Endothelial cell of umbilical vein (primary cell): ENCODE data around the gene TBCE. TPM values are rescaled to one million over a fixed set of nuclear protein-coding genes. Genes with fewer than 3 reads are reported as not detected.
A peak's percentile ranks its signal among the peaks of the same experiment; 100 is the strongest.

ENCODE experiments used
- BruUV-seq: library from RNA; stranded (reverse); fragments of 400-500 nt; replicated peaks from 2 replicates; lab custom pipeline; 2021; lab: Mats Ljungman, UMichigan
- CTCF ChIA-PET: fragments of 300-600, 350-600 bp; sonication (Branson Sonifier 250); formaldehyde crosslinking; loops from one replicate; lab custom pipeline; 2021; ENCODE audit warnings: antibody characterized with exemption, inconsistent platforms; lab: Charles Lee
- POLR2A ChIA-PET: fragments of 300-600, 350-600 bp; sonication (Branson Sonifier 250); formaldehyde crosslinking; loops from one replicate; lab custom pipeline; 2021; ENCODE audit warnings: antibody characterized with exemption, inconsistent platforms; lab: Charles Lee
- DNase-seq: peaks from one replicate; pipeline ENCODE4 v3.0.0-alpha.2; 2011; ENCODE audit warnings: low read depth, low spot score
- FAIRE-seq: peaks from 2 replicates; lab custom pipeline; 2011; peaks lifted over from hg19 to GRCh38; lab: Jason Lieb, UNC
- H2AFZ ChIP-seq: 2 replicates; pipeline ENCODE4 v1.6.0; 2012; ENCODE audit warnings: low read depth, low read length, control low read depth, inconsistent platforms
- H3K27ac ChIP-seq: 2 replicates; pipeline ENCODE4 v1.5.1; 2011; ENCODE audit warnings: low read depth, mild to moderate bottlenecking, control low read depth, low read length, moderate library complexity; ENCODE audit not compliant: insufficient read depth
- H3K27me3 ChIP-seq, 2 experiments: 2 replicates each; pipeline versions ENCODE4 v1.6.0 to v1.6.1; 2011; ENCODE audit warnings: low read length in 2 of 2, mixed read lengths in 1 of 2; ENCODE audit not compliant: control insufficient read depth in 2 of 2, insufficient read depth in 2 of 2
- H3K36me3 ChIP-seq, 2 experiments: 2 replicates in 1 of 2; 3 replicates in 1 of 2; pipeline ENCODE4 v1.5.1; 2011; ENCODE audit warnings: low read length in 2 of 2, mild to moderate bottlenecking in 1 of 2, moderate library complexity in 1 of 2; ENCODE audit not compliant: control insufficient read depth in 2 of 2, insufficient read depth in 2 of 2; ENCODE audit errors: extremely low read depth in 1 of 2
- H3K4me1 ChIP-seq: 3 replicates; pipeline ENCODE4 v1.5.1; 2011; ENCODE audit warnings: mild to moderate bottlenecking, low read length; ENCODE audit not compliant: control insufficient read depth, insufficient read depth; ENCODE audit errors: extremely low read depth
- H3K4me2 ChIP-seq: 2 replicates; pipeline ENCODE4 v1.6.1; 2011; ENCODE audit warnings: low read length, control low read depth, mixed read lengths; ENCODE audit not compliant: insufficient read depth
- H3K4me3 ChIP-seq, 3 experiments: fragments of 200-600 bp in 1 of 3; sonication (generic), shearing (Covaris generic) in 1 of 3; replicated peaks in 1 of 3; 2 replicates each; pipeline ENCODE4 v1.5.1; 2011 to 2016; ENCODE audit warnings: control low read depth in 3 of 3, low read length in 3 of 3, mild to moderate bottlenecking in 2 of 3, inconsistent platforms in 1 of 3, low read depth in 1 of 3, moderate library complexity in 1 of 3; ENCODE audit not compliant: insufficient read depth in 1 of 3
- H3K79me2 ChIP-seq: 2 replicates; pipeline ENCODE4 v1.6.0; 2012; ENCODE audit warnings: low read length, inconsistent platforms; ENCODE audit not compliant: control insufficient read depth, insufficient read depth
- H3K9ac ChIP-seq: replicated peaks from 2 replicates; pipeline ENCODE3; 2011; ENCODE audit warnings: low read length, control low read depth; ENCODE audit not compliant: insufficient read depth; ENCODE audit errors: extremely low read depth
- H3K9me1 ChIP-seq: replicated peaks from 3 replicates; pipeline ENCODE4 v1.6.0; 2011; ENCODE audit warnings: mild to moderate bottlenecking, low read length; ENCODE audit not compliant: control insufficient read depth, insufficient read depth; ENCODE audit errors: extremely low read depth
- H3K9me3 ChIP-seq: replicated peaks from 2 replicates; pipeline ENCODE4 v1.5.1; 2012; ENCODE audit warnings: low read length, inconsistent platforms; ENCODE audit not compliant: control insufficient read depth, insufficient read depth
- H4K20me1 ChIP-seq: replicated peaks from 2 replicates; pipeline ENCODE3; 2011; ENCODE audit warnings: mild to moderate bottlenecking, low read length; ENCODE audit not compliant: control insufficient read depth, insufficient read depth; ENCODE audit errors: extremely low read depth
- EZH2 ChIP-seq: IDR thresholded peaks from 2 replicates; pipeline ENCODE4 v1.6.1; 2012; ENCODE audit warnings: borderline replicate concordance, low read depth, mild to moderate bottlenecking, moderate library complexity, low read length, inconsistent platforms; ENCODE audit not compliant: severe bottlenecking
- FOS ChIP-seq: IDR thresholded peaks from 2 replicates; pipeline ENCODE4 v1.6.1; 2011; ENCODE audit warnings: mild to moderate bottlenecking, low read length, moderate library complexity, borderline replicate concordance; ENCODE audit not compliant: insufficient read depth
- GATA2 ChIP-seq: IDR thresholded peaks from 2 replicates; pipeline ENCODE4 v1.7.0; 2011; ENCODE audit warnings: low read depth, mild to moderate bottlenecking, moderate library complexity, mixed read lengths, low read length; ENCODE audit not compliant: insufficient read length, insufficient read depth
- JUN ChIP-seq: IDR thresholded peaks from 2 replicates; pipeline ENCODE4 v1.6.1; 2011; ENCODE audit warnings: borderline replicate concordance, low read depth; ENCODE audit not compliant: insufficient read length, insufficient read depth
- MYC ChIP-seq: IDR thresholded peaks from one replicate; pipeline ENCODE4 v1.6.1; 2011; ENCODE audit warnings: mild to moderate bottlenecking, low read depth, low read length
- POLR2A ChIP-seq: IDR thresholded peaks from 2 replicates; pipeline ENCODE4 v1.6.1; 2012; ENCODE audit warnings: low read depth, mild to moderate bottlenecking, control low read depth, low read length
- POLR2AphosphoS5 ChIP-seq: IDR thresholded peaks from 2 replicates; pipeline ENCODE4 v1.6.1; 2012; ENCODE audit warnings: low read depth, mild to moderate bottlenecking, control low read depth, low read length, moderate library complexity; ENCODE audit not compliant: insufficient read depth
- dilution Hi-C: fragments of 300-500 bp; cut with MboI; formaldehyde crosslinking; loops from one replicate; pipeline ENCODE4 v1.15.0; 2019; ENCODE audit warnings: low sequenced_read_pairs; ENCODE audit not compliant: extremely low pct_ligation_motif_present
- intact Hi-C: fragments of 100-400 bp; cut with micrococcal nuclease; formaldehyde crosslinking; loops from one replicate; pipeline ENCODE4 v1.10.0; 2022
- polyA plus RNA-seq, 4 experiments: library from polyadenylated mRNA; depleted of rRNA in 3 of 4; stranded (reverse) in 3 of 4; unstranded in 1 of 4; fragments of >200 nt; gene quantifications; 2 replicates each; pipeline versions ENCODE4 v1.2.1 to v1.2.3, GENCODE V29; 2011 to 2012; ENCODE audit warnings: missing spikeins in 1 of 4
- total RNA-seq: library from RNA; stranded (reverse); gene quantifications from 2 replicates; pipeline ENCODE4 v1.2.3, GENCODE V29; 2021
- TF ChIP-seq, protein P1 (sequence below), 2 donors: IDR thresholded peaks; 1 replicate in 1 of 2; 2 replicates in 1 of 2; pipeline ENCODE4 v1.5.1; 2011; ENCODE audit warnings: low read length in 2 of 2, mild to moderate bottlenecking in 2 of 2, moderate library complexity in 2 of 2, control low read depth in 1 of 2, inconsistent platforms in 1 of 2, low read depth in 1 of 2; ENCODE audit not compliant: insufficient read depth in 1 of 2; ENCODE audit errors: extremely low read depth in 1 of 2
- TF ChIP-seq, protein P2 (sequence below): IDR thresholded peaks from 2 replicates; pipeline ENCODE4 v1.6.1; 2011; ENCODE audit not compliant: insufficient read depth, insufficient read length

Gene TBCE
- total and polyA plus RNA-seq, 2 donors (not counting 3 experiments of a cell fraction or from before 2014, with no cell fraction given): 13.7 to 32.6 TPM

DNA sequence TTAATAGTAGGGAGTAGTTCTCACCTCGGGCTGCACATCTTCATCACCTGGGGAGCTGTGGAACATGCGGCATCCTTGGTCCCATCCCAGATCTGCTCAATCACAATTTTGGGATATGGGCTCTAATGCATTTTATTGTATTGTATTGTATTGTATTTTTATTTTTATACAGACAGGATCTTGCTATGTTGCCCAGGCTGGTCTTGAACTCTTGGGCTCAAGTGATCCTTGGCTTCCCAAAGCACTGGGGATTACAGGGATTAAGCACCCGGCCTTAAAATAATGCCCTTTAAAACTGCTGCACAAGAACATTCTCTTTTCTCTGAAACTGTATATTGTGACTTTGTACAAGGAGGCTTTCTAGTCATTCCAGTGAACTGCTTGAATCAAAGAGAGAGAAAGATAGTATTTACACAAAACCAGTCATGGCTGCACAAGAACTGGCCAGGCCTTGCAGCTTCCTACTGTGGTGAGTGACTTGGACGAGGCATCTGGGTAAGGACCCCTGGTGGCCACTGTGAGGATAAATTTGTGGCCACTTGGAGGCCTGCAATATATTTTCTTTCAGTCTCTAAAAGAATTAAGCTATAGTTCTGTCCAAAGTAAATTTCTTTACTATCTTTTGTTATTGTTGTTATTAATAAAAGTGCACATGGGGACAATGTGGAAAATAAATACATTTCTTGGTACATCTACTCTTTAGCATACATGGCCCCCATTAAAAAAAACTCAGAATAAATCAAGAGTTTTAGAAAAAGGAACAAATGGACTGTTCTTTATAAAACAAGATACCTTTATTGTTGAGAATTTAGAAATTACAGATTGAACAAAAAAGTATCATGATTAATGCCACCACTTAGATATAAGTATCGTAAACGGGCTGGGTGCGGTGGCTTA is 48.0 kb downstream of the TBCE start:
- Histone ChIP-seq H4K20me1 (no peaks in the 10 kb centered on the region), H3K9ac (no peak overlapping the region), H2AFZ (no peak overlapping the region), H3K4me2 (no peak overlapping the region), H3K4me3 (no peak overlapping the region), H3K9me1 (no peaks in the 10 kb centered on the region), H3K9me3 (no peaks in the 10 kb centered on the region), H3K4me1 (no peaks in the 10 kb centered on the region), H3K27me3 (no peaks in the 10 kb centered on the region), H3K27ac (no peak overlapping the region), H3K36me3 (no peaks in the 10 kb centered on the region), H3K79me2 (no peaks in the 10 kb centered on the region)
- TF ChIP-seq, protein P1, sequence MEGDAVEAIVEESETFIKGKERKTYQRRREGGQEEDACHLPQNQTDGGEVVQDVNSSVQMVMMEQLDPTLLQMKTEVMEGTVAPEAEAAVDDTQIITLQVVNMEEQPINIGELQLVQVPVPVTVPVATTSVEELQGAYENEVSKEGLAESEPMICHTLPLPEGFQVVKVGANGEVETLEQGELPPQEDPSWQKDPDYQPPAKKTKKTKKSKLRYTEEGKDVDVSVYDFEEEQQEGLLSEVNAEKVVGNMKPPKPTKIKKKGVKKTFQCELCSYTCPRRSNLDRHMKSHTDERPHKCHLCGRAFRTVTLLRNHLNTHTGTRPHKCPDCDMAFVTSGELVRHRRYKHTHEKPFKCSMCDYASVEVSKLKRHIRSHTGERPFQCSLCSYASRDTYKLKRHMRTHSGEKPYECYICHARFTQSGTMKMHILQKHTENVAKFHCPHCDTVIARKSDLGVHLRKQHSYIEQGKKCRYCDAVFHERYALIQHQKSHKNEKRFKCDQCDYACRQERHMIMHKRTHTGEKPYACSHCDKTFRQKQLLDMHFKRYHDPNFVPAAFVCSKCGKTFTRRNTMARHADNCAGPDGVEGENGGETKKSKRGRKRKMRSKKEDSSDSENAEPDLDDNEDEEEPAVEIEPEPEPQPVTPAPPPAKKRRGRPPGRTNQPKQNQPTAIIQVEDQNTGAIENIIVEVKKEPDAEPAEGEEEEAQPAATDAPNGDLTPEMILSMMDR (IDR thresholded peaks at IDR 0.05; ENCODE audit: extremely low read depth in 1 of 2, insufficient read depth in 1 of 2, low read depth in 1 of 2, low read length in 2 of 2): peak; percentile 71 to 80
- no peak for TF ChIP-seq EZH2
- BruUV-seq: no TSS peak
- CTCF ChIA-PET: interaction anchor here (0.5 to 3.7 kb wide), 61 partner anchors 9 to 929 kb away, joined by 3 to 107 read pairs (median 4); partner anchors contain the start of genes ARID4B, B3GALNT2, GGPS1 and RBM34
- DNase-seq: peak; percentile 70
- dilution Hi-C loops (no loop called here), intact Hi-C loops (loop anchor here (1.0 kb wide), 3 partner anchors 48 to 928 kb away; partner anchors contain the start of genes ARID4B, GGPS1 and TBCE)
- POLR2A ChIA-PET: no interaction called here
- peak; percentile 46 for FAIRE-seq

DNA sequence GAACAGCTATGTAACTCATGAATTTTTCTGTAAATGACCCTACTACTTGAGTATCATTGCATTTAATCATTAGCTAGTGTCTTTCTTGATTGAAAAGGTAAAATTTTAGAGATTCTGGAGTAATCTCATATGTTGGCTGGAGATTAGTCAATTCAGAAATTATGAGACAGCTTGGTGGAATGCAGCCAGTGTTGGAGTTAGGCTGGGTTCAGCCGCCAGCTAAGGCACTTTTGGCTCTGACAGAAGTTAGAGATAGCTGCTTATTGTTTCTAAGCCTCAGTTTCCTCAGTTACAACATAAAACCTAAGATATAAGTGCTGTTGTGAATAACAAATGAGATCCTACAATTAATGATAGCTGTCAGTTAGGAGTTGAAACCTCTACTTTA is 49.4 kb downstream of the TBCE start:
- no peak overlapping the region for H3K27ac ChIP-seq
- no peak overlapping the region for H3K4me2 ChIP-seq
- no peaks in the 10 kb centered on the region for H3K79me2 ChIP-seq
- peak; percentile 24 for FAIRE-seq
- DNase-seq: no peak
- intact Hi-C loops (loop anchor here (1.0 to 2.0 kb wide), 4 partner anchors 163 to 322 kb away; no protein-coding TSS in a partner anchor), dilution Hi-C loops (no loop called here)
- no peaks in the 10 kb centered on the region for H3K4me1 ChIP-seq
- no peaks in the 10 kb centered on the region for H3K9me1 ChIP-seq
- no peaks in the 10 kb centered on the region for H3K27me3 ChIP-seq
- H3K9me3 ChIP-seq: no peaks in the 10 kb centered on the region
- no TSS peak for BruUV-seq
- no peaks in the 10 kb centered on the region for H4K20me1 ChIP-seq
- H3K36me3 ChIP-seq: no peaks in the 10 kb centered on the region
- CTCF ChIA-PET: interaction anchor here (0.6 to 3.7 kb wide), 49 partner anchors 8 to 939 kb away, joined by 3 to 107 read pairs (median 4); partner anchors contain the start of genes ARID4B, GGPS1, RBM34 and TBCE
- no peak for TF ChIP-seq EZH2
- TF ChIP-seq POLR2A: no peak
- TF ChIP-seq, protein P1 (IDR thresholded peaks at IDR 0.05; ENCODE audit: extremely low read depth in 1 of 2, insufficient read depth in 1 of 2, low read depth in 1 of 2, low read length in 2 of 2): no peak
- TF ChIP-seq FOS: no peak
- TF ChIP-seq JUN: no peak
- TF ChIP-seq POLR2AphosphoS5: no peak
- TF ChIP-seq GATA2: no peak
- TF ChIP-seq, protein P2, sequence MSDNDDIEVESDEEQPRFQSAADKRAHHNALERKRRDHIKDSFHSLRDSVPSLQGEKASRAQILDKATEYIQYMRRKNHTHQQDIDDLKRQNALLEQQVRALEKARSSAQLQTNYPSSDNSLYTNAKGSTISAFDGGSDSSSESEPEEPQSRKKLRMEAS: no peak
- no peak for TF ChIP-seq MYC
- no peak overlapping the region for H3K4me3 ChIP-seq
- POLR2A ChIA-PET: no interaction called here
- H3K9ac ChIP-seq: no peak overlapping the region
- H2AFZ ChIP-seq: no peak overlapping the region
